ENCODE data around the gene ELL. TPM values are rescaled to one million over a fixed set of nuclear protein-coding genes. Genes with fewer than 3 reads are reported as not detected.

The ELL gene
- total RNA-seq, 1 experiment from 2014 or later: 17.3 TPM

GRCh38 chr19:18510216-18510615 is 11.7 kb downstream of the ELL start:
- DNase-seq (ENCODE audit: low spot score) (no peak), ATAC-seq (no peak)
- peaks cover 4% of the 10 kb centered on the region for H3K4me1 Mint-ChIP-seq
- no peak overlapping the region for H3K4me3 Mint-ChIP-seq
- no peaks in the 10 kb centered on the region for H3K9me3 Mint-ChIP-seq
- H3K27me3 Mint-ChIP-seq (ENCODE audit: low read depth): no peaks in the 10 kb centered on the region
- ChIA-PET POLR2A (interaction anchor here (1.1 kb wide), 1 partner anchor 21 kb away, joined by 3 read pairs; no protein-coding TSS in a partner anchor), CTCF (interaction anchor here (0.6 to 6.1 kb wide), 13 partner anchors 10 to 1044 kb away, joined by 3 to 55 read pairs (median 4); partner anchors contain the start of gene ELL)
- peak overlapping the region; percentile 60; the same call in 1 of the 2 replicates for H3K27ac Mint-ChIP-seq
- TF ChIP-seq ESRRA (CRISPR knock-in tag; IDR thresholded peaks at IDR 0.05; ENCODE audit: borderline replicate concordance) (no peak), NFATC4 (CRISPR knock-in tag; IDR thresholded peaks at IDR 0.05) (no peak), IRF2 (CRISPR knock-in tag; IDR thresholded peaks at IDR 0.05; ENCODE audit: borderline replicate concordance, low read depth) (no peak), USF2 (CRISPR knock-in tag; IDR thresholded peaks at IDR 0.05) (no peak), PRDM15 (CRISPR knock-in tag; IDR thresholded peaks at IDR 0.05) (no peak), ATF2 (CRISPR knock-in tag; IDR thresholded peaks at IDR 0.05; ENCODE audit: borderline replicate concordance, low read depth) (no peak), ZNF425 (CRISPR knock-in tag; conservative IDR thresholded peaks at IDR 0.05) (no peak), ZBTB43 (CRISPR knock-in tag; IDR thresholded peaks at IDR 0.05) (no peak), NFE2L1 (CRISPR knock-in tag; IDR thresholded peaks at IDR 0.05) (no peak), E2F5 (CRISPR knock-in tag; IDR thresholded peaks at IDR 0.05) (no peak), NFYB (CRISPR knock-in tag; conservative IDR thresholded peaks at IDR 0.05; ENCODE audit: low read depth) (no peak)
- no peaks in the 10 kb centered on the region for H3K36me3 Mint-ChIP-seq

- Mint-ChIP-seq H3K27me3 (ENCODE audit: low read depth) (no peaks in the 10 kb centered on the region), H3K27ac (no peak overlapping the region), H3K36me3 (no peaks in the 10 kb centered on the region), H3K4me1 (peaks cover 10% of the 10 kb centered on the region), H3K9me3 (no peaks in the 10 kb centered on the region), H3K4me3 (no peak overlapping the region)
- ATAC-seq: no peak
- CTCF ChIA-PET: interaction anchor here (0.8 to 6.1 kb wide), 4 partner anchors 11 to 339 kb away, joined by 4 to 55 read pairs (median 13); partner anchors contain the start of gene ELL
- no peak for DNase-seq (ENCODE audit: low spot score)
- POLR2A ChIA-PET: no interaction called here
- TF ChIP-seq PREB (CRISPR knock-in tag; IDR thresholded peaks at IDR 0.05; ENCODE audit: borderline replicate concordance): no peak
- TF ChIP-seq AR (CRISPR knock-in tag; IDR thresholded peaks at IDR 0.05): no peak
- TF ChIP-seq TCF7 (CRISPR knock-in tag; IDR thresholded peaks at IDR 0.05; ENCODE audit: low read depth): no peak
- no peak for TF ChIP-seq MYBL2 (CRISPR knock-in tag; IDR thresholded peaks at IDR 0.05)
- TF ChIP-seq E2F1 (CRISPR knock-in tag; IDR thresholded peaks at IDR 0.05): no peak
- TF ChIP-seq ATF1 (CRISPR knock-in tag; IDR thresholded peaks at IDR 0.05): no peak
- no peak for TF ChIP-seq TEAD1 (CRISPR knock-in tag; IDR thresholded peaks at IDR 0.05)
- TF ChIP-seq GRHL2 (CRISPR knock-in tag; IDR thresholded peaks at IDR 0.05; ENCODE audit: insufficient replicate concordance, severe bottlenecking): no peak
These were observed 13.3 kb downstream of the ELL start for GRCh38 chr19:18508585-18508984.
